Natural killer cell treated with Interleukin-12 subunit alpha and Interleukin-12 subunit beta and Interleukin-15 and Interleukin-18, amount 100 ng/mL, for 72 hours (primary cell): ENCODE measurements around the gene RSL24D1. TPM values are rescaled to one million over a fixed set of nuclear protein-coding genes. Genes with fewer than 3 reads are reported as not detected.

Source experiments
- ATAC-seq, 2 donors: fragments of 150-1000 bp; cut with Tn5 transposase in 1 of 2; sonication (Bioruptor Pico), chemical (Tn5 transposase) in 1 of 2; 2 replicates each; pipeline ENCODE4 v1.10.0; 2021
- DNase-seq: peaks from one replicate; pipeline ENCODE4 v3.0.0; 2022; ENCODE audit warnings: low spot score
- H3K27ac Mint-ChIP-seq, 2 donors: 1 replicate in 1 of 2; 2 replicates in 1 of 2; pipeline ENCODE4 v1.8.0; 2022; ENCODE audit warnings: mixed read lengths in 2 of 2, mild to moderate bottlenecking in 1 of 2, moderate library complexity in 1 of 2
- H3K27me3 Mint-ChIP-seq, 2 donors: 1 replicate in 1 of 2; 2 replicates in 1 of 2; pipeline ENCODE4 v1.8.0; 2022; ENCODE audit warnings: mixed read lengths in 2 of 2
- H3K36me3 Mint-ChIP-seq: one replicate; pipeline ENCODE4 v1.8.0; 2022; ENCODE audit warnings: mixed read lengths
- H3K4me1 Mint-ChIP-seq, 2 donors: 1 replicate in 1 of 2; 2 replicates in 1 of 2; pipeline ENCODE4 v1.8.0; 2022; ENCODE audit warnings: low read depth in 2 of 2, mixed read lengths in 2 of 2, mild to moderate bottlenecking in 1 of 2
- H3K4me3 Mint-ChIP-seq: one replicate; pipeline ENCODE4 v1.8.0; 2022; ENCODE audit warnings: mixed read lengths
- H3K9me3 Mint-ChIP-seq: 2 replicates; pipeline ENCODE4 v1.8.0; 2022; ENCODE audit warnings: mixed read lengths
- total RNA-seq, 2 donors: library from RNA; stranded (reverse); gene quantifications; one replicate each; pipeline ENCODE4 v1.2.3, GENCODE V29; 2022

The RSL24D1 gene
- total RNA-seq, 2 donors from 2014 or later: 76.0 to 76.1 TPM

- peak overlapping the region in 1 of 2 donors; percentile 82 for H3K27ac Mint-ChIP-seq
Observed at GRCh38 chr15:55230953-55231352, 34.2 kb upstream of the RSL24D1 start.

GRCh38 chr15:55230051-55230670 is 33.4 kb upstream of the RSL24D1 start:
- Mint-ChIP-seq H3K4me3 (peak overlapping the region; percentile 67), H3K4me1 (peaks cover 36 to 38% of the 10 kb centered on the region in 2 donors), H3K36me3 (peaks cover 28% of the 10 kb centered on the region), H3K27me3 (no peaks in the 10 kb centered on the region), H3K27ac (peak overlapping the region; percentile 82 to 87), H3K9me3 (no peaks in the 10 kb centered on the region)
- peak in 1 of 2 donors; percentile 68 for ATAC-seq
- DNase-seq: no peak

More at GRCh38 chr15:55230953-55231352, 34.2 kb upstream of the RSL24D1 start:
- peaks cover 29 to 30% of the 10 kb centered on the region in 2 donors for H3K4me1 Mint-ChIP-seq
- peak overlapping the region; percentile 67 for H3K4me3 Mint-ChIP-seq
- ATAC-seq (no peak), DNase-seq (no peak)
- no peaks in the 10 kb centered on the region for H3K9me3 Mint-ChIP-seq
- no peaks in the 10 kb centered on the region for H3K27me3 Mint-ChIP-seq
- H3K36me3 Mint-ChIP-seq: peaks cover 22% of the 10 kb centered on the region

GRCh38 chr15:55226127-55226526 is 29.4 kb upstream of the RSL24D1 start:
- DNase-seq: no peak
- Mint-ChIP-seq H3K9me3 (no peaks in the 10 kb centered on the region), H3K4me3 (no peak overlapping the region), H3K27ac (peak overlapping the region; percentile 94 to 97), H3K36me3 (peaks cover 37% of the 10 kb centered on the region), H3K27me3 (no peaks in the 10 kb centered on the region), H3K4me1 (peaks cover 57 to 63% of the 10 kb centered on the region in 2 donors)
- no peak for ATAC-seq

- peaks cover 53 to 60% of the 10 kb centered on the region in 2 donors for H3K4me1 Mint-ChIP-seq
- peak; percentile 20 to 52 for ATAC-seq
- no peak for DNase-seq
- H3K27me3 Mint-ChIP-seq: no peaks in the 10 kb centered on the region
- H3K36me3 Mint-ChIP-seq: peaks cover 39% of the 10 kb centered on the region
- peak overlapping the region; percentile 61 for H3K4me3 Mint-ChIP-seq
- H3K27ac Mint-ChIP-seq: peak overlapping the region; percentile 94 to 97
- no peaks in the 10 kb centered on the region for H3K9me3 Mint-ChIP-seq
Observed at GRCh38 chr15:55224892-55225291, 28.2 kb upstream of the RSL24D1 start.

GRCh38 chr15:55222588-55222987 is 25.8 kb upstream of the RSL24D1 start:
- no peak for DNase-seq
- peak in 1 of 2 donors; percentile 41 for ATAC-seq

GRCh38 chr15:55221090-55222011 is 24.6 kb upstream of the RSL24D1 start:
- H3K36me3 Mint-ChIP-seq: peaks cover 41% of the 10 kb centered on the region
- peak; percentile 79 for DNase-seq
- no peaks in the 10 kb centered on the region for H3K27me3 Mint-ChIP-seq
- peak overlapping the region; percentile 83 for H3K4me3 Mint-ChIP-seq
- H3K9me3 Mint-ChIP-seq: no peaks in the 10 kb centered on the region
- peak overlapping the region; percentile 94 to 97 for H3K27ac Mint-ChIP-seq
- peak; percentile 83 to 92 for ATAC-seq
- H3K4me1 Mint-ChIP-seq: peaks cover 73 to 91% of the 10 kb centered on the region in 2 donors

More at GRCh38 chr15:55222588-55222987, 25.8 kb upstream of the RSL24D1 start:
- Mint-ChIP-seq H3K36me3 (peaks cover 41% of the 10 kb centered on the region), H3K27ac (peak overlapping the region; percentile 94 to 97), H3K4me1 (peaks cover 71 to 81% of the 10 kb centered on the region in 2 donors), H3K4me3 (peak overlapping the region; percentile 83), H3K9me3 (no peaks in the 10 kb centered on the region), H3K27me3 (no peaks in the 10 kb centered on the region)

GRCh38 chr15:55220606-55221005 is 23.9 kb upstream of the RSL24D1 start:
- Mint-ChIP-seq H3K27ac (peak overlapping the region; percentile 94 to 97), H3K9me3 (no peaks in the 10 kb centered on the region), H3K4me1 (peaks cover 67 to 83% of the 10 kb centered on the region in 2 donors), H3K27me3 (no peaks in the 10 kb centered on the region), H3K36me3 (peaks cover 38% of the 10 kb centered on the region), H3K4me3 (peak overlapping the region; percentile 83)
- no peak for ATAC-seq
- DNase-seq: no peak

GRCh38 chr15:55218056-55218455 is 21.3 kb upstream of the RSL24D1 start:
- H3K4me3 Mint-ChIP-seq: peak overlapping the region; percentile 74
- H3K4me1 Mint-ChIP-seq: peaks cover 52 to 61% of the 10 kb centered on the region in 2 donors
- ATAC-seq: peak; percentile 21 to 58
- peak overlapping the region; percentile 94 to 97 for H3K27ac Mint-ChIP-seq
- peaks cover 26% of the 10 kb centered on the region for H3K36me3 Mint-ChIP-seq
- no peaks in the 10 kb centered on the region for H3K9me3 Mint-ChIP-seq
- H3K27me3 Mint-ChIP-seq: no peaks in the 10 kb centered on the region
- DNase-seq: no peak

GRCh38 chr15:55204464-55204863 is 7.7 kb upstream of the RSL24D1 start:
- peaks cover 19% of the 10 kb centered on the region for H3K36me3 Mint-ChIP-seq

GRCh38 chr15:55202206-55202605 is 5.5 kb upstream of the RSL24D1 start:
- Mint-ChIP-seq H3K27me3 (no peaks in the 10 kb centered on the region), H3K27ac (no peak overlapping the region), H3K36me3 (peaks cover 24% of the 10 kb centered on the region), H3K9me3 (no peaks in the 10 kb centered on the region), H3K4me1 (peaks cover 0 to 6% of the 10 kb centered on the region in 2 donors), H3K4me3 (no peak overlapping the region)
- ATAC-seq (peak in 1 of 2 donors; percentile 40), DNase-seq (no peak)

More at GRCh38 chr15:55204464-55204863, 7.7 kb upstream of the RSL24D1 start:
- Mint-ChIP-seq H3K27ac (no peak overlapping the region), H3K9me3 (no peaks in the 10 kb centered on the region), H3K27me3 (no peaks in the 10 kb centered on the region), H3K4me3 (no peak overlapping the region), H3K4me1 (peaks cover under 1 to 4% of the 10 kb centered on the region in 2 donors)
- ATAC-seq: no peak
- DNase-seq: no peak

- no peak for DNase-seq
- peaks cover 17% of the 10 kb centered on the region for H3K36me3 Mint-ChIP-seq
- H3K4me1 Mint-ChIP-seq: peaks cover 0 to 6% of the 10 kb centered on the region in 2 donors
- no peak for ATAC-seq
- peak overlapping the region; percentile 46 for H3K4me3 Mint-ChIP-seq
- H3K27ac Mint-ChIP-seq: peak overlapping the region in 1 of 2 donors; percentile 26
- H3K9me3 Mint-ChIP-seq: no peaks in the 10 kb centered on the region
- H3K27me3 Mint-ChIP-seq: no peaks in the 10 kb centered on the region
Observed at GRCh38 chr15:55198706-55199105, 2.0 kb upstream of the RSL24D1 start.

- no peak overlapping the region for H3K4me3 Mint-ChIP-seq
- peaks cover 21% of the 10 kb centered on the region for H3K36me3 Mint-ChIP-seq
- H3K9me3 Mint-ChIP-seq: no peaks in the 10 kb centered on the region
- H3K4me1 Mint-ChIP-seq: peaks cover 6% of the 10 kb centered on the region in 2 donors
- DNase-seq (no peak), ATAC-seq (no peak)
- no peaks in the 10 kb centered on the region for H3K27me3 Mint-ChIP-seq
- H3K27ac Mint-ChIP-seq: no peak overlapping the region
Observed at GRCh38 chr15:55197719-55198118, 978 bp upstream of the RSL24D1 start.

GRCh38 chr15:55197362-55197705 is 593 bp upstream of the RSL24D1 start:
- no peak overlapping the region for H3K4me3 Mint-ChIP-seq
- H3K36me3 Mint-ChIP-seq: peaks cover 23% of the 10 kb centered on the region
- no peak overlapping the region for H3K27ac Mint-ChIP-seq
- H3K27me3 Mint-ChIP-seq: no peaks in the 10 kb centered on the region
- no peak for DNase-seq
- H3K9me3 Mint-ChIP-seq: no peaks in the 10 kb centered on the region
- H3K4me1 Mint-ChIP-seq: peaks cover 6 to 8% of the 10 kb centered on the region in 2 donors
- no peak for ATAC-seq

GRCh38 chr15:55195996-55196395 is 745 bp downstream of the RSL24D1 start:
- H3K4me3 Mint-ChIP-seq: no peak overlapping the region
- H3K27me3 Mint-ChIP-seq: no peaks in the 10 kb centered on the region
- ATAC-seq: no peak
- peaks cover 6 to 12% of the 10 kb centered on the region in 2 donors for H3K4me1 Mint-ChIP-seq
- DNase-seq: no peak
- no peak overlapping the region for H3K27ac Mint-ChIP-seq
- no peaks in the 10 kb centered on the region for H3K9me3 Mint-ChIP-seq
- H3K36me3 Mint-ChIP-seq: peaks cover 26% of the 10 kb centered on the region
